Dorsolateral prefrontal cortex (tissue), 118 donors: ENCODE data around the gene PLCD3. TPM values are rescaled to one million over a fixed set of nuclear protein-coding genes. Genes with fewer than 3 reads are reported as not detected.

Experiments
- microRNA-seq, 43 experiments: library from miRNA; unstranded; fragments of <30 nt; microRNA quantifications; one replicate each; pipeline ENCODE4 v1.2.0, GENCODE V29; 2022
- total RNA-seq, 120 experiments: library from RNA; stranded (reverse); gene quantifications; one replicate each; pipeline versions ENCODE4 v1.2.3 to v1.2.4, GENCODE V29; 2022

PLCD3 gene
- total RNA-seq, 120 experiments from 2014 or later: 51.7 to 195 (median 91.1) TPM

Small RNA genes within 50 kb of the gene (microRNA-seq; reads per million reads assigned to microRNA genes)
- 0 to 2.1 (median 0) reads per million in 43 experiments for gene MIR6784

Other genes starting within 250 kb of the PLCD3 start
- 100 to 1,000 TPM in 36 of 120 experiments, 10 to 100 TPM in 84; 50.3 to 123 (median 95.1) TPM for gene EFTUD2, start 233.1 kb downstream of the PLCD3 start, total RNA-seq
- over 10,000 TPM in 24 of 120 experiments, 1,000 to 10,000 TPM in 96; 2,686 to 23,814 (median 7,188) TPM for gene GFAP, start 217.0 kb downstream of the PLCD3 start, total RNA-seq
- 1 to 10 TPM in 5 of 120 experiments, under 1 TPM in 98, not detected in 17; 0.10 to 2.1 (median 0.33) TPM for gene KIF18B, start 184.7 kb downstream of the PLCD3 start, total RNA-seq
- 10 to 100 TPM in 118 of 120 experiments, 1 to 10 TPM in 2; 7.4 to 35.3 (median 19.6) TPM for gene C1QL1, start 164.2 kb downstream of the PLCD3 start, total RNA-seq
- 10 to 100 TPM; 46.2 to 97.6 (median 62.3) TPM for gene DCAKD, start 80.9 kb downstream of the PLCD3 start, total RNA-seq
- gene NMT1, start 71.2 kb downstream of the PLCD3 start, total RNA-seq: 100 to 1,000 TPM; 111 to 220 (median 159) TPM
- 10 to 100 TPM; 15.7 to 37.1 (median 23.9) TPM for gene ACBD4, start 3.2 kb upstream of the PLCD3 start, total RNA-seq
- gene HEXIM1, start 16.0 kb upstream of the PLCD3 start, total RNA-seq: 10 to 100 TPM; 21.0 to 74.9 (median 50.4) TPM
- 10 to 100 TPM in 73 of 120 experiments, 1 to 10 TPM in 47; 5.1 to 16.7 (median 10.8) TPM for gene HEXIM2, start 29.4 kb upstream of the PLCD3 start, total RNA-seq
- 10 to 100 TPM; 19.3 to 53.5 (median 36.5) TPM for gene FMNL1, start 89.4 kb upstream of the PLCD3 start, total RNA-seq
- gene SPATA32, start 129.6 kb upstream of the PLCD3 start, total RNA-seq: under 1 TPM in 9 of 120 experiments, not detected in 111; 0.26 to 0.63 (median 0.35) TPM
- 10 to 100 TPM in 53 of 120 experiments, 1 to 10 TPM in 67; 5.4 to 21.7 (median 9.8) TPM for gene MAP3K14, start 184.5 kb upstream of the PLCD3 start, total RNA-seq